ENCODE data around the gene RPL37A. TPM values are rescaled to one million over a fixed set of nuclear protein-coding genes. Genes with fewer than 3 reads are reported as not detected.
A peak's percentile ranks its signal among the peaks of the same experiment; 100 is the strongest.

RPL37A gene
- total RNA-seq, 1 donor from 2014 or later, result 2,728 TPM

- H3K4me3 Mint-ChIP-seq, result no peak overlapping the region
- peak in 1 of 2 experiments; percentile 61 for DNase-seq (ENCODE audit: low spot score in 2 of 2, unreplicated experiment in 2 of 2)
- peak overlapping the region; percentile 39 for H3K27ac Mint-ChIP-seq
- peaks cover 12% of the 10 kb centered on the region for H3K4me1 Mint-ChIP-seq
- H3K27me3 Mint-ChIP-seq (ENCODE audit: low read depth), result no peaks in the 10 kb centered on the region
- peaks cover 4% of the 10 kb centered on the region for H3K36me3 Mint-ChIP-seq
- peak; percentile 82 for TF ChIP-seq CTCF (IDR thresholded peaks at IDR 0.05; ENCODE audit: unreplicated experiment)
- H3K9me3 Mint-ChIP-seq, result peaks cover 1% of the 10 kb centered on the region
Measured at GRCh38 chr2:216519154-216519762, 20.6 kb downstream of the RPL37A start.

- no peak for DNase-seq (ENCODE audit: low spot score in 2 of 2, unreplicated experiment in 2 of 2)
- Mint-ChIP-seq H3K27ac (no peak overlapping the region), H3K9me3 (peaks cover 4% of the 10 kb centered on the region), H3K4me3 (no peak overlapping the region), H3K4me1 (peaks cover 12% of the 10 kb centered on the region), H3K36me3 (peaks cover 7% of the 10 kb centered on the region), H3K27me3 (ENCODE audit: low read depth) (no peaks in the 10 kb centered on the region)
- TF ChIP-seq CTCF (IDR thresholded peaks at IDR 0.05; ENCODE audit: unreplicated experiment), result no peak
Measured at GRCh38 chr2:216520112-216520511, 21.5 kb downstream of the RPL37A start.

GRCh38 chr2:216522892-216523502 lies 24.4 kb downstream of the RPL37A start:
- no peak for DNase-seq (ENCODE audit: low spot score in 2 of 2, unreplicated experiment in 2 of 2)
- no peak overlapping the region for H3K4me3 Mint-ChIP-seq
- H3K9me3 Mint-ChIP-seq, result peaks cover 4% of the 10 kb centered on the region
- H3K27ac Mint-ChIP-seq, result no peak overlapping the region
- no peak for TF ChIP-seq CTCF (IDR thresholded peaks at IDR 0.05; ENCODE audit: unreplicated experiment)
- H3K36me3 Mint-ChIP-seq, result peaks cover 7% of the 10 kb centered on the region
- H3K4me1 Mint-ChIP-seq, result peaks cover 23% of the 10 kb centered on the region
- H3K27me3 Mint-ChIP-seq (ENCODE audit: low read depth), result no peaks in the 10 kb centered on the region

- no peak for DNase-seq (ENCODE audit: low spot score in 2 of 2, unreplicated experiment in 2 of 2)
- H3K4me3 Mint-ChIP-seq, result no peak overlapping the region
- no peaks in the 10 kb centered on the region for H3K27me3 Mint-ChIP-seq (ENCODE audit: low read depth)
- H3K27ac Mint-ChIP-seq, result peak overlapping the region; percentile 95
- peaks cover 28% of the 10 kb centered on the region for H3K4me1 Mint-ChIP-seq
- H3K9me3 Mint-ChIP-seq, result peaks cover 4% of the 10 kb centered on the region
- H3K36me3 Mint-ChIP-seq, result peaks cover 7% of the 10 kb centered on the region
- TF ChIP-seq CTCF (IDR thresholded peaks at IDR 0.05; ENCODE audit: unreplicated experiment), result no peak
Measured at GRCh38 chr2:216525972-216526371, 27.3 kb downstream of the RPL37A start.

- H3K36me3 Mint-ChIP-seq, result peaks cover 7% of the 10 kb centered on the region
- no peak for TF ChIP-seq CTCF (IDR thresholded peaks at IDR 0.05; ENCODE audit: unreplicated experiment)
- H3K4me1 Mint-ChIP-seq, result peaks cover 32% of the 10 kb centered on the region
- DNase-seq (ENCODE audit: low spot score in 2 of 2, unreplicated experiment in 2 of 2), result no peak
- H3K27ac Mint-ChIP-seq, result peak overlapping the region; percentile 95
- H3K9me3 Mint-ChIP-seq, result peaks cover 4% of the 10 kb centered on the region
- H3K27me3 Mint-ChIP-seq (ENCODE audit: low read depth), result no peaks in the 10 kb centered on the region
- no peak overlapping the region for H3K4me3 Mint-ChIP-seq
Measured at GRCh38 chr2:216526939-216527338, 28.3 kb downstream of the RPL37A start.
